Activated CD8-positive, alpha-beta T cell treated with anti-CD3 and anti-CD28 coated beads for 36 hours (primary cell): Measurements from ENCODE around the gene RPL27A. TPM values are rescaled to one million over a fixed set of nuclear protein-coding genes. Genes with fewer than 3 reads are reported as not detected.

ENCODE experiments used
- ATAC-seq: fragments of 200-7000 bp; cut with Tn5 transposase; one replicate; pipeline ENCODE4 v1.10.0; 2021; ENCODE audit warnings: mild to moderate bottlenecking, moderate library complexity
- CTCF ChIA-PET: fragments of 350-600 bp; sonication (Branson Sonifier 250); formaldehyde crosslinking; loops from one replicate; lab custom pipeline; 2021; ENCODE audit warnings: antibody characterized with exemption; lab: Charles Lee
- POLR2A ChIA-PET: fragments of 350-600 bp; sonication (Branson Sonifier 250); formaldehyde crosslinking; loops from one replicate; lab custom pipeline; 2021; ENCODE audit warnings: antibody characterized with exemption; lab: Charles Lee
- DNase-seq: peaks from one replicate; pipeline ENCODE4 v3.0.0-alpha.2; 2020
- H3K27ac Mint-ChIP-seq: one replicate; pipeline ENCODE4 v1.8.0; 2021; ENCODE audit warnings: mild to moderate bottlenecking, mixed read lengths
- H3K27me3 Mint-ChIP-seq: one replicate; pipeline ENCODE4 v1.8.0; 2021; ENCODE audit warnings: mixed read lengths
- H3K36me3 Mint-ChIP-seq: one replicate; pipeline ENCODE4 v1.8.0; 2021; ENCODE audit warnings: low read depth, mixed read lengths
- H3K4me1 Mint-ChIP-seq: one replicate; pipeline ENCODE4 v1.8.0; 2021; ENCODE audit warnings: low read depth, mixed read lengths
- H3K4me3 Mint-ChIP-seq: one replicate; pipeline ENCODE4 v1.8.0; 2021; ENCODE audit warnings: mild to moderate bottlenecking, moderate library complexity, mixed read lengths
- H3K9me3 Mint-ChIP-seq: one replicate; pipeline ENCODE4 v1.8.0; 2021; ENCODE audit warnings: mixed read lengths
- intact Hi-C: fragments of 100-400 bp; cut with micrococcal nuclease; formaldehyde crosslinking; loops from one replicate; pipeline ENCODE4 v1.10.0; 2022
- total RNA-seq, 2 experiments: library from RNA; stranded (reverse); gene quantifications; one replicate each; pipeline ENCODE4 v1.2.3, GENCODE V29; 2021
- TF ChIP-seq, protein P1 (sequence below): fragments of 200-600 bp; IDR thresholded peaks from one replicate; pipeline ENCODE4 v1.8.0; 2022; ENCODE audit warnings: antibody characterized with exemption, mild to moderate bottlenecking

The RPL27A gene
- total RNA-seq, 2 experiments from 2014 or later = 959 to 987 TPM

DNA sequence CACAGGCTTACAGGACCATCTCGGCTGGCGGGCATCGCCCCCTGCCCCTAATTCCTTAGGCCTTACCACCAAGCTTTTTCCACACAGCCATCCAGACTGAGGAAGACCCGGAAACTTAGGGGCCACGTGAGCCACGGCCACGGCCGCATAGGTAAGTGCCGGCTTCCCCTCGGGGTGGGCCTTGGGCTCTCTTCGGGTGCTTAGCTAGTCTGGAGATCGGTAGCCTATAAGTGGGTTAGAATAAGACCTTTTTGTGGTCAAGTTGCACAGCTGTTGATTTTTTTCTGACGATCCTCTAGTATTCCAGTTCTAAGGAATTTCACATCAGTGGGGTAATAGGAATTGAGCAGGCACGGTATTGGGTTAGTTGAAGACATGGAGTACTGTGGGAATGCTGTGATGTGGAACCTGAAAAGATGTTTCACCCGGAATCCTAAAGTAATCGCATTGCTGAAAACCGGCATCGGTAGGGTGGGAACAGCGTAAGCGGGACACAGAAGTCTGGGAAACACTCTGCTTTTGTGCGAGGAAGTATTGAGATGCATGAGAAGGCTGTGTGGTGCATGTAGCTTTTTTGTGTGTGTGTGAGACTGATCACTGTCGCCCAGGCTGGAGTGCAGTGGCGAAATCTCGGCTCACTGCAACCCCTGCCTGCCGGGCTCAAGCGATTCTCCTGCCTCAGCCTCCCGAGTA lies 669 bp downstream of the RPL27A start:
- no peak for ATAC-seq
- Mint-ChIP-seq H3K9me3 (no peaks in the 10 kb centered on the region), H3K36me3 (peaks cover 80% of the 10 kb centered on the region), H3K27me3 (no peaks in the 10 kb centered on the region), H3K27ac (peak overlapping the region; percentile 97), H3K4me3 (peak overlapping the region; percentile 93), H3K4me1 (peaks cover 46% of the 10 kb centered on the region)
- CTCF ChIA-PET = no interaction called here
- peak; percentile 25 for DNase-seq
- intact Hi-C loops = no loop called here
- TF ChIP-seq, protein P1, sequence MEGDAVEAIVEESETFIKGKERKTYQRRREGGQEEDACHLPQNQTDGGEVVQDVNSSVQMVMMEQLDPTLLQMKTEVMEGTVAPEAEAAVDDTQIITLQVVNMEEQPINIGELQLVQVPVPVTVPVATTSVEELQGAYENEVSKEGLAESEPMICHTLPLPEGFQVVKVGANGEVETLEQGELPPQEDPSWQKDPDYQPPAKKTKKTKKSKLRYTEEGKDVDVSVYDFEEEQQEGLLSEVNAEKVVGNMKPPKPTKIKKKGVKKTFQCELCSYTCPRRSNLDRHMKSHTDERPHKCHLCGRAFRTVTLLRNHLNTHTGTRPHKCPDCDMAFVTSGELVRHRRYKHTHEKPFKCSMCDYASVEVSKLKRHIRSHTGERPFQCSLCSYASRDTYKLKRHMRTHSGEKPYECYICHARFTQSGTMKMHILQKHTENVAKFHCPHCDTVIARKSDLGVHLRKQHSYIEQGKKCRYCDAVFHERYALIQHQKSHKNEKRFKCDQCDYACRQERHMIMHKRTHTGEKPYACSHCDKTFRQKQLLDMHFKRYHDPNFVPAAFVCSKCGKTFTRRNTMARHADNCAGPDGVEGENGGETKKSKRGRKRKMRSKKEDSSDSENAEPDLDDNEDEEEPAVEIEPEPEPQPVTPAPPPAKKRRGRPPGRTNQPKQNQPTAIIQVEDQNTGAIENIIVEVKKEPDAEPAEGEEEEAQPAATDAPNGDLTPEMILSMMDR = no peak
- POLR2A ChIA-PET = interaction anchor here (0.6 to 2.6 kb wide), 22 partner anchors 8 to 1987 kb away, joined by 3 to 16 read pairs (median 5); partner anchors contain the start of genes AKIP1, STK33, TMEM9B and ZNF143

DNA sequence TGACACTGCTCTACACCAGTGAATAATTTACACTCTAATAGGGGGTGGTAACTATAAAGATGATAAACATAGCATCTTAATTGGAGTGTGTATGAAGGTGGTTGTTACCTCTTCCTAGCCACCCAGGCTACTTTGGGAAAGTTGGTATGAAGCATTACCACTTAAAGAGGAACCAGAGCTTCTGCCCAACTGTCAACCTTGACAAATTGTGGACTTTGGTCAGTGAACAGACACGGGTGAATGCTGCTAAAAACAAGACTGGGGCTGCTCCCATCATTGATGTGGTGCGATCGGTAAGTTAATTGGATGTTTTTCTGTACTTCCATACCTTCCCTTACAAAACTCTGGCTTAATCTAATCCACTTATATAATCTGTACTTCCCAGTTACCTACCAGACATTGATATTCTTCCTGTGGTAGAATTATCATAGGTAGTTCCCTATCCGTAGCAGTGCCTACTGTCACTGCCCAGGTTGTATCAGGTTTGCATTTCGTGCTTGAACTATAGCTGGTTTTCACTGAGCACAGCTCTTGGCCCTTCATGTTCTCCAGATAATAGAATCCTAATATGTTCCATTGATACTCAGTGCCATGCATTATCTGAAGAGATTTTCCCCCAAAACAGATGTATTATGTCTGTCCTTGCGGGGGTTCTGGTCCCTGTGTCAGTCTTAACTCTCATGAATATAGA lies 2.2 kb downstream of the RPL27A start:
- POLR2A ChIA-PET = interaction anchor here (1.2 kb wide), 1 partner anchor 9 kb away, joined by 4 read pairs; no protein-coding TSS in a partner anchor
- TF ChIP-seq, protein P1 = no peak
- Mint-ChIP-seq H3K27me3 (no peaks in the 10 kb centered on the region), H3K27ac (peak overlapping the region; percentile 97), H3K4me3 (peak overlapping the region; percentile 93), H3K36me3 (peaks cover 85% of the 10 kb centered on the region), H3K4me1 (peaks cover 54% of the 10 kb centered on the region), H3K9me3 (no peaks in the 10 kb centered on the region)
- DNase-seq (no peak), ATAC-seq (no peak)
- CTCF ChIA-PET = no interaction called here
- intact Hi-C loops = loop anchor here (5.0 kb wide), 1 partner anchor 278 kb away; the partner anchor contains the start of gene TMEM9B

DNA sequence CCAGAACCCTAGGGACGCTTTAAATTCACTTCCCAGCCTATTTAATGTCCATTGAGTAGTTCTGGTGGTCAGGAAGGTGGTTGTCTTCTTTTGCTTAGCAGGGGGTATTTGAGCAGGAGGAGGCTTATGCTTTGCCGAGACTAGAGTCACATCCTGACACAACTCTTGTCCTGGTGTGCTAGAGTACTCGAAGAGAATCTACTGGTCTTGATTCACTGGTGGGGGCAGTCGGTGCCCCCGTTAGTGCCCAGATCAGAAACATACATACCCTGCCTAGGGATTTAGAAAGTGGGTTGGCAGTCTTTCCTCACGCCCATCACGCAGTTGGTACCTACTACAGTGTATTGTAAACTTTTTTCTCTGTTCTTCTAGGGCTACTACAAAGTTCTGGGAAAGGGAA lies 2.7 kb downstream of the RPL27A start:
- Mint-ChIP-seq H3K27me3 (no peaks in the 10 kb centered on the region), H3K4me1 (peaks cover 54% of the 10 kb centered on the region), H3K27ac (peak overlapping the region; percentile 97), H3K4me3 (peak overlapping the region; percentile 93), H3K36me3 (peaks cover 84% of the 10 kb centered on the region), H3K9me3 (no peaks in the 10 kb centered on the region)
- DNase-seq (no peak), ATAC-seq (no peak)
- POLR2A ChIA-PET = interaction anchor here (1.2 kb wide), 1 partner anchor 8 kb away, joined by 4 read pairs; no protein-coding TSS in a partner anchor
- intact Hi-C loops = loop anchor here (5.0 kb wide), 1 partner anchor 277 kb away; the partner anchor contains the start of gene TMEM9B
- CTCF ChIA-PET = no interaction called here
- TF ChIP-seq, protein P1 = no peak

DNA sequence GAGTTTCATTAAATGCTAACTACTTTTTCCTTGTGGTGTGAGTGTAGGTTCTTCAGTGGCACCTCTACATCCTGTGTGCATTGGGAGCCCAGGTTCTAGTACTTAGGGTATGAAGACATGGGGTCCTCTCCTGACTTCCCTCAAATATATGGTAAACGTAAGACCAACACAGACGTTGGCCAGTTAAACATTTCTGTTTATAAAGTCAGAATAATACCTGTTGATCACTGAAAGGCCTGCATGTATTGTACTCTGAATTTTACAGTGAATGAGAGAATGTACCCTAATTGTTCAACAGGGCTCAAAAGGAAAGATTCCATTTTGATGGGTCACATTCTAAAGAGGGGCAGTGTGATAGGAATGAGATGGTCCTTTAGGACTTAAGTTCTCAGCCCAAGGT lies 3.2 kb downstream of the RPL27A start:
- POLR2A ChIA-PET = interaction anchor here (1.1 kb wide), 1 partner anchor 278 kb away, joined by 3 read pairs; the partner anchor contains the start of gene TMEM9B
- H3K9me3 Mint-ChIP-seq = no peaks in the 10 kb centered on the region
- ATAC-seq = no peak
- intact Hi-C loops = loop anchor here (5.0 kb wide), 1 partner anchor 276 kb away; the partner anchor contains the start of gene TMEM9B
- peak overlapping the region; percentile 97 for H3K27ac Mint-ChIP-seq
- TF ChIP-seq, protein P1 = no peak
- H3K27me3 Mint-ChIP-seq = no peaks in the 10 kb centered on the region
- DNase-seq = no peak
- H3K4me3 Mint-ChIP-seq = peak overlapping the region; percentile 93
- CTCF ChIA-PET = no interaction called here
- peaks cover 50% of the 10 kb centered on the region for H3K4me1 Mint-ChIP-seq
- peaks cover 81% of the 10 kb centered on the region for H3K36me3 Mint-ChIP-seq
